HG03103 (cell line): ENCODE results near the gene VPS35L.

Source experiments
- ATAC-seq: cut with Tn5 transposase; IDR thresholded peaks from one replicate; pipeline ENCODE4 v1.9.1; 2021; ENCODE audit warnings: low read depth; ENCODE audit not compliant: unreplicated experiment

Gene VPS35L, protein sequence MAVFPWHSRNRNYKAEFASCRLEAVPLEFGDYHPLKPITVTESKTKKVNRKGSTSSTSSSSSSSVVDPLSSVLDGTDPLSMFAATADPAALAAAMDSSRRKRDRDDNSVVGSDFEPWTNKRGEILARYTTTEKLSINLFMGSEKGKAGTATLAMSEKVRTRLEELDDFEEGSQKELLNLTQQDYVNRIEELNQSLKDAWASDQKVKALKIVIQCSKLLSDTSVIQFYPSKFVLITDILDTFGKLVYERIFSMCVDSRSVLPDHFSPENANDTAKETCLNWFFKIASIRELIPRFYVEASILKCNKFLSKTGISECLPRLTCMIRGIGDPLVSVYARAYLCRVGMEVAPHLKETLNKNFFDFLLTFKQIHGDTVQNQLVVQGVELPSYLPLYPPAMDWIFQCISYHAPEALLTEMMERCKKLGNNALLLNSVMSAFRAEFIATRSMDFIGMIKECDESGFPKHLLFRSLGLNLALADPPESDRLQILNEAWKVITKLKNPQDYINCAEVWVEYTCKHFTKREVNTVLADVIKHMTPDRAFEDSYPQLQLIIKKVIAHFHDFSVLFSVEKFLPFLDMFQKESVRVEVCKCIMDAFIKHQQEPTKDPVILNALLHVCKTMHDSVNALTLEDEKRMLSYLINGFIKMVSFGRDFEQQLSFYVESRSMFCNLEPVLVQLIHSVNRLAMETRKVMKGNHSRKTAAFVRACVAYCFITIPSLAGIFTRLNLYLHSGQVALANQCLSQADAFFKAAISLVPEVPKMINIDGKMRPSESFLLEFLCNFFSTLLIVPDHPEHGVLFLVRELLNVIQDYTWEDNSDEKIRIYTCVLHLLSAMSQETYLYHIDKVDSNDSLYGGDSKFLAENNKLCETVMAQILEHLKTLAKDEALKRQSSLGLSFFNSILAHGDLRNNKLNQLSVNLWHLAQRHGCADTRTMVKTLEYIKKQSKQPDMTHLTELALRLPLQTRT

DNA sequence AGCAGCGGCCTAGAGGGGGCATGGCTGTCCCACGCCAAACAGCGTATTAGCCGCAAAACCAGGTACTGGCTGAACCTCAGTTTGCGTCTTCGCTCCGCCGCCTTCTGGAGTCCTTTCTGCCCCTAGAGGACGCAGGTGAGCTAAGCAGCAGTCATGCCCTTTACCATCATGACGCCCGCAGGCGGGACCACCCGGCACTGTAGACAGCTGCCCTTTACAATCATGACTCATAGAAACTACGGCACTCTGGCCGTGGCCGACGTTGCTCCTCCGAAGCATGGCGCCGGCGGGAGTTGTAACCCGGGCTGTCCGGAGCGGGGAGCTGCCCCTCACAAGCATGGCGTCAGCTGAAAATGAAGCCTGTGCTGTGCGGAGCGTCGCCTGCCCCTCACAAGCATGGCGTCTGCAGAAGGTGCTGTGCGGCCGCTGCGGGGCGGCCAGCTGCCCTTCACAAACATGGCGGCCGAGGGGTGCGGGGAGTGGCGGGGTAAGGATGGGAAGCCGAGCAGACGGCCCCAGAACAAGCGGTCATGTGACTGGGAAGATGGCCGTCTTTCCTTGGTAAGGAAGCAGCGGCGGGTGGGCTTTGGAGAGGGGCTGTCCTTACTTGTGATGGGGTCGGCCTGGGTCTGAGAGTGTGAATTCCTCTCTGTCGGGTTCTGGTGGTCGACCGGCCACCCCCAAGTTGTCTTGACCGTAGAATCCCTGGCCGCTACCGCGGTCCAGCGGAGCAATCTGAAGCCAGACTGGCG is at the start of gene VPS35L:
Gene VPS35L (plus strand): TSS at position 518 of the 752 bp plus-strand sequence. CDS start 27 bp downstream, at position 545.
- peak; percentile 95 for ATAC-seq

DNA sequence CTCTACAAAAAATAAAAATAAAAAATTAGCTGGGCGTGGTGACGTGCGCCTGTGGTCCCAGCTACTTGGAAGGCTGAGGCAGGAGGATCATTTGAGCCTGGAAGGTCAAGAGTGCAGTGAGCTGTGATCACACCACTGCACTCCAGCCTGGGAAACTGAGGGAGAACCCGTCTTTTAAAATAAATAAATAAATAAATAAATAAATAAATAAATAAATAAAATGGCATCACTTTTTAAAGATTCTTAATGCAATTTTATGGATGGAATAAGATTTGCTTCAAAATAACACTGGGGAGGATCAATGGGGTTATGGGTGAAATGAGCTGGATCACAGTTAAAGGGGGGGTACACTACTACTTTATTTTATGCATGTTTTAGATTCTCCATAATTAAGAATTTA is 48.5 kb upstream of the VPS35L start:
- ATAC-seq, result no peak

DNA sequence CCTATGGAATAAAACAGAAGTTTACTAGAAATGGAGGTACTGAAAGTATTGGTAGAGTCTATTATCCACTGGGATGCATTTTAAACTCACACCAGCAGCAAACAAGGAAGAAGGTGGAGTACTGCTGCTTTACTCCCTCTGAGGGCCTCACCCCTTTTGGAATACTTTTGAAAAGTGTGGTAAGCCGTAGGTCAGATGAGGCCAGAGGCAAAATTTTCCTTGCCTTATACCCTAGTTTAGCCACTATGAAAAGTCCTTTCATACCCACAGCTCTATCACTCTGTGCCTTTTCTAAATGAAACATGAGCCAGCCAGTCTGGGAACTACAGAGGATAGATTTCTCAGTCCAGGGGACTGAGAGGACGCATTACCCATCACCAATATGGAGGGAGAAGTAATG is 47.6 kb upstream of the VPS35L start:
- ATAC-seq, result no peak

DNA sequence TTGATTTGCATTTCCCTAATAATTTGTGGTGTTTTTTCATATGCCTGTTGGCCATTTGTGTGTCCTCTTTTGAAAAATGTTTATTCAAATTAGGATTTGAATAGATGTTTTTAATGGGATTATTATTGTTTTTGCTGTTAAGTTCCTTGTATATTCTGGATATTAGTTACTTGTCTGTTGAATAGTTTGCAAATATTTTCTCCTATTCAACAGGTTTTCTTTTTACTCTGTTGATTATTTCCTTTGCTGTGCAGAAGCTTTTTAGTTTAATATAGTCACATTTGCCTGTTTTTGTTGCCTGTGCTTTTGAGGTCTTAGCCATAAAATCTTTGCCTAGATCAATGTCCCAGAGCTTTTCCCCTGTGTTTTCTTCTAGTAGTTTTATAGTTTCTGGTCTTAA is 43.2 kb upstream of the VPS35L start:
- ATAC-seq, result no peak

DNA sequence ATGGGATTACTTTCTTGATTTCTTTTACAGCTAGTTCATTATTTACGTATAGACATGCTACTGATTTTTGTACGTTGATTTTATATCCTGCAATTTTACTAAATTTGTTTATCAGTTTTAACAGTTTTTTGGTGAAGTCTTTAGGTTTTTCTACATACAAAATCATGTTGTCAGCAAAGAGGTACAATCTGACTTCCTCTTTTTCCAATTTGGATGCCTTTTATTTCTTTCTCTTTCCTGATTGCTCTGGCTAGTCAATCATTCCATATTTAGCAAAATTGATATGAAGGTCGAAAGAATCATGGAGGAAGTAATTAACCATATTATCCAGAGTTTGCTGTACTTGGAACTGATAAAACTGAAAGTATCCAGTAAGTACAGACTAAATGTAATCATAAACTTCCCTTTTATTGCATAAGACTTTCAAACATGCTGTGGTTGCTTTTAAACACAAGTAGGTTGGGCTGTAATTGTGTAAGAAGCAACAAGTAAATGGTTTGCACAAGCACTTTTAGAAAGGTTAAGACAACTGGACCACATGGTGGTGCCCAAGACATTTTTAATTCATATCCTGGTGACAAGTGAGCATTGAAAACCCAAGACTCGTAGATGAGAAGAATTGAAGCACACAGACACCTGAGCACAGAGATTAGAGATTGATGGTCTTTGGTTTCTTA is 42.0 kb upstream of the VPS35L start:
- no peak for ATAC-seq

DNA sequence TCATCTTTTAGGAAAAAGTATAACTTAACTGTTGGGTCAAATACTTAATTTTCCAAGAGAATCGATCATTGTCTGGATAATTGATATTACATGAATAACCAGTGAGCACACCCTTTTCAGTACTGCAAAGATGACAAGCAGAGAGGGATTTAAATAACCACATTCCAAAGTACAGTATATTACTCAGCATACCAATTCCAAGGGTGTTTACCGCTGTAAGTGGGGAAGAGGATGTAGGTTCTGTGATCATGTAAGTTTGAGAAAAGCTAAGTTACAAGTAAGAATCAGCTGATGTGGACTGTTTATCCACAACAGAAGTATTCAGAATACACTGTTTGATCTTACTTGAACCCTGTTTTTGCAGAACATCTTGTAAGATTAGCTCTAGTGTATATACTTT is 39.7 kb upstream of the VPS35L start:
- no peak for ATAC-seq

DNA sequence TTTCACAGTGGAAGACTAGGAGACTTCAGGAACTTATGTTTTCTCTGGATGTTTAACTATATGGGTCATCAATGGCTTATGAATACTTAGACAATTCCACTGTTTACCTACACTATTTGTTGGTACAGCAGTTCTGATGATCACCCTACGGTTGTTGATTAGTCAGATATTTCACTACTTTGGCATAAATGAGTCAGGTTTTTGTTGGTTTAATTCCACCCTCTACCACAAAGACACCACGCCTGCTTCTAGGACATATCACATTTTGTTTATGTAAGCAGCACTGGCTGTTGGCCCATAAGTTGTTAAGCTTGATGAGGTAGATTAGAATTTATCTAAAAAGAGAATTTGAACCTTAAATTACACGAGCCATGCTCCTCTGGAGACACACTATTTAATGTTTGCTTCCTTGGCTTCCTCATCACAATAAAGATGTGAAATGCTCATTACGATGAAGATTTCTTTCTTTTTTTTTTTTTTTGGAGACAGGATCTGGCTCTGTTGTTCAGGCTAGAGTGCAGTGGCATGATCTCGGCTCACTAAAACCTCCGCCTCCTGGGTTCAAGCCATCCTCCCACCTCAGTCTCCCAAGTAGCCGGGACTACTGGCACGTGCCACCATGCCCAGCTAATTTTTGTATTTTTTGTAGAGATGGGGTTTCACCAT is 37.9 kb upstream of the VPS35L start:
- ATAC-seq, result no peak

DNA sequence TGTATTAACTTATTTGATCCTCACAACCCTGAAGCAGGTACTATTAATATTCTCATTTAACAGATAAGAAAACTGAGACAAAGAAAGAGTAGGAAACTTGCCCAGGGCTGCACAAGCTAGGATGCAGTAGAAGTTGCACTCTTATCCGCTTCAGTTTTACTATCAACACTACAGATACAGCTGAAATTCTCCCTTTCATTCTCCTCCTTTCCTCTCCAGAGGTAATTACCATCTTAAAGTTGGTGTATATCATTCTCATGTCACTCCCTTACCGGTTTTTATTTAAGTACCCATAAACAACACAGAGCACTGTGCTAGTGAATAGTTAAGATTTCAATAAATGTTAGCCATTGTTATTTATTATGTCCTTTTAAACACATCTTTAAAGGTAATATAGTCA is 37.1 kb upstream of the VPS35L start:
- no peak for ATAC-seq

DNA sequence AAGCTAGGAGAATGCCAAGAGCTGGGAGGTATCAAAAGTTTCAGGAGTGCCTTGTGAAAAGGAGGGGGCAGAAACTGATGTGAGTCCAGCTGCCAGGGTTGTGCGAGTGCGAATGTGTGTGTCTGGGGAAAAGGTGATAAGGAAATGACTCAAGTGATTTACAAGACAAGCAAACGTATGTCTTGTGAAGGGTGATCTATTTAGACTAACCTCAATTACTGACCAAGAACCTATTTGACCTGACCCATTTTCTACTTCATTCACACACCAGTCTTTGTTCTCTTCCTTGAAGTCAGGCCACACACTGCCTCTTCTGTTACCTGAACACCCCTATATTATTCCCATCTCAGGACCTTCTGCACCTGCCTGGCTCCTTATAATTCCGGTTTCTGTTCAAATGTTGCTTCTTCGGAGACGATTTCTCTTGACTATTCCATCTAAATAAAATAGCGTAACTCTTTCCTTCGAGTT is 34.6 kb upstream of the VPS35L start:
- ATAC-seq, result no peak

DNA sequence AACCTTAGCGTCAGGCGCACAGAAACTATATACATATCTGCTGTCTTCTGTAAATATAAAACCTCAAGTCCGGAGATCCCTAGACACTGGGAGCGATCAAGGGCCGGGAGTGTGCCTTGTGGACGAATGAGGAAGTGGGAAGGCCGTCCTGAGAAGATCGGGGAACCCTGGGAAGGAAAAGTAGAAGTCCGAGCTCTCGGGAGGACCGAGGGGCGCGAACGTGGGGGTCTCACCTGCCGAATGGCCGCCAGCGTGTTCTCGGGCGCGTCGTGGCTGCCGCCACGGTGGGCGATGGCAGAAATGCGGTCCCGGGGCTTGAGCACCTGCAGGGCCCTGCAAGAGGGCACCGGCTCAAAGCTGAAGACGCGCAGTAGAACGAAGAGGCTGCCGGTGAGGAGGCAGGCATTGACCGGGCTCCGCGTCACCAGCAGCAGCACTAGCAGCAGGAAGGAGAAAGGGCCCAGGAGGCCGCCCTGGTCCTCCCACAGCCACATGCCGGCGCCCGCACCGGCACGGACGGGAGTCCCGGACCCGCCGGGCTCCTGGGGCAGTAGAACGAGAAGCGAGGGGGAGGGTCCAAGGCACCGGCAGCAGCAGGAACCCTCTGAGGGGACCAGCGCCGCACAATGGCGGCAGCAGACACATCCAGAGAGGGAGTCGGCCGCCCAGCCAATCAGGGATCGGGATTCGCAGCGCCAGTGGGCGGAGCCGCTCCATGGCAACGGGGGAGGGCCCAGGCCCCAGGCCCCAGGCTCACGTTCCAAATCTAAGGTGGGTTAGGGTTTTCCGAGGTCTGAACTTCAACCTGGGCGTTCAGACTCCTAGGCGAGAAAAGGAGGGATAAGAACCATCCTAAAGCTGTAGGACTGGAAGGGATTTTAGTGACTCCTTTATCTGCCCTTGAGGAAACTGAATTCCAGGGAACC is 33.8 kb upstream of the VPS35L start, which contains the start of gene GDE1:
Gene GDE1 (minus strand): TSS at position 628 of the 926 bp plus-strand sequence. CDS start 134 bp downstream, at position 494.
- peak; percentile 68 for ATAC-seq

DNA sequence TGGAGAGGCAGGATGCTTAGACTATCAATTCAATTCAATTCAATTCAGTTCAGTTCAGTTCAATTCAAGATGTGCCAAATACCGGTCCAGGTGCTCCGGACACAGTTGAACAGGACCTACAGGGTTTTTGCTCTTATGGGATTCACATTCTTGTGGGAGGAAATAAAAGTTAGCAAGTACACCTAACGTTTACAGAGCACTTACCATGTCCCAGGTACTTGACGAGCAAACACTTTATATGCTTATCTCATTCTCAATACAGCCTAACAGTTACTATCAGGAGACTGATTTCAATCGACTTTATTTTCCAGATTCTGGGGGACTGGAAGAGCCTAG is 33.1 kb upstream of the VPS35L start:
- ATAC-seq, result no peak

DNA sequence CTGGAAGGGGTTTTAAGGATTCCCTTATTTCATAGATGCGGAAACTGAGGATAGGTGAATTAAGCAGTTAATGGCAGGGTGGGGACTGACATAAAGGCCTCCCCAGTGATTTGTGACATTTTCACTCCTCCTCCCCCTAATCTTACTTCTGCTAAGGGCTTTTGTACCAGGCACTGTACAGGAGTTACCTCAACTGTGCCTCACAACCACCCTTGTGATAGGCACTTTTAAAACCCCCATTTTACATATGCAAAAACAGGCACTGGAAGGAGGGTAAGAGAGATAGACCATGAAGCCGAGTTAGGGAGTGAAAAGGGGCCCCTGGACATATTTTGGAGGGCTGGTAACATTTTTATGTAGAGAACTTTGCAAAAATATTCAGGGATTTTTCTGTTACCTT is 32.7 kb upstream of the VPS35L start:
- no peak for ATAC-seq

DNA sequence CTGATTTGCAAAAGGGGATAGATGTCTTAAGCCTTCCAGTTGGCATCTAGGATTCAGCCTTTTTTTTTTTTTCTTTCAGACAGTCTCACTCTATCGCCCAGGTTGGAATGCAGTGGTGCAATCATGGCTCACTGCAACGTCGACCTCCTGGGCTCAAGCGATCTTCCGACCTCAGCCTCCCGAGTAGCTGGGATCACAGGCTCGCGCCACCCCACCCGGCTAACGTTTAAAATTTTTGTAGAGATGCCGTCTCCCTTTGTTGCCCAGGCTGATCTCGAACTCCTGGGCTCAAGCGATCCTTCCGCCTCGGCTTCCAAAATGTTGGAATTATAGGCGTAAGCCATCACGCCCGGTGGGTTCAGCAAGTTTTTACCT is 32.3 kb upstream of the VPS35L start:
- ATAC-seq, result no peak

DNA sequence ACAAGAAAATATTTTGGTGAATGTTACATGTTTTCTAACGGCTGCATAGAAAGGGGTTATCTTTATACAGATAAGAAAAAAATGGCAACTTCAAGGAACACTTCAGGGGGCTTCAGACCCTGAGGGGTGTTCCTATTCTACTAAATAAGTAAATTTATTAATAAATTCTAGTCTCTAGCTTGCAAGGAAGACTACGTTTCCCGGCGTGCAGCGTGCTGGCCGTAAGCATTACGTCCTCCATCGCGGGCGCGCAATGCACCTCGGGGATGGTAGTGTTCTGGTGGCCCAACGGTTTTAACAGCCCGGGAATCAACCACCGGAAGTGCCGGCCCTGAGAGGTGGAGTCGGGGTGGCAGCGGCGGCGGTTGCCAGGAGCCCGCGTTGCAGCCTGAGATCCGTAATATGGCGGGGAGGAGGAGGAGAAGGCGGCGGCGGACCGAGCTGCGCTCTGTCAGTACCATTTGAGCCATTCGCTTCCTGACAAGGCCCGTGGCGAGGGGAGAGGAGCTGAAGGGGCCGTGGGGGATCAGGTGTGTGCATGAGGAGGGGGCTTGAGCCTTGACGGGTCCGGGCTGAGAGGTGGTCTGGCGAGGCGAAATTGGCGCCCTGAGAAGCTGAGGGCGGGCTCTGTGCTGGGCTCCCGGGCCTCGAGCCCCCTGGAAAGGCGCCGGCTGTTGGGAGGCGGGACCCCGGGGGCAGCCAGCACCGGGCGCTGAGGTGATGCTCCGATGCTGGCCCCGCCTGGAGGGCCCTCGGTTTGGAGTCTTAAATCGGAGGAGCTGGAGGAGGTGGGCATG is 31.7 kb upstream of the VPS35L start, which contains the start of gene CCP110:
Gene CCP110 (plus strand): TSS at position 384 of the 797 bp plus-strand sequence. CDS start 3,940 bp downstream, outside the sequence.
- ATAC-seq, result peak; percentile 52

DNA sequence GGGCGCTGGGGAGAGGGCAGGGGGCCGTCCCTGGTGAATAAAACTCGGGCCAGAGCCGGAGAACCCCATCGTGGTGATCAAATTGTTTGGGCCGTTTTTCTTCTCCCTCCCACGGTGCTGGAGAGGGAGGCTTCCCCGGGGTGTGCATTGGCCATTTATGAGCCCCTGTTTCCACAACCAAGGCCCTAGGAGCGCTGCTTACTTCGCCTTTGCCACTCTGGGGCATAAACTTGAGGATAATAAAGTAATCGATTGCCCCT is 31.2 kb upstream of the VPS35L start:
- ATAC-seq, result no peak

DNA sequence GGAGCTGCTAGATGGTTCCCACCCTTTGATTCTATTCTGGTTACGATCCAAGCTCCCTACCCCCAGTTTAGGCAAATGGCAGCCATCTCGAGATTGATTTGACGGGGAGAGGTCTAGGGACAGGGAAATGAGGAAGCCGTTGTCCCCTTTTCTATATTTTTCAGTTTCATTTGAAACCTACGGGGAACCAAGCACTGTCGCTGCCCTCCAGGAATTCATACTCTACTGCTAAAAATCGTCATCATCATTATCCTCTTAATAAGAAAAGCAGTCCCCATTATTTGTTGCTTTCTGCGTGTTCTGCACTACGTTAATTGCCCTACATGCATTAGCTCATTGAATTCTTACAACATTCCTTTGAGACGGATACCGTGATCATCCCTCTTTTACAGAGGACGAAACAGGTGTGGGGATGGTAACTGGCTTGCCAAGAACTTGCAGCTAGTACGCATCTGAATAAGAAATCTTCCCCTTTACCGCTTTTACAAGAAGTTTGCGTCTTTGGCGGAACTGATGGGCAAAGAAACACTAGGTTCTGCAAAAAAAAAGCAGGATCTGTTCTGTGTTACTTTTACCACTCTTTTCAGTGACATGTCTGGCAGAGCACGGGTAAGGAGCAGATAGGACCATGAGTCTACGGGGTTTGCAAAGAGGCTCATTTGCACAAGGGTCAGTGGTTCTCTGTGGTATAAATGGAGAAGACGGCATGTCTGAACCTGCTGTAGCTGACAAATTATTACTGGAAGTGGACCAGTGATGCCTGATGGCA is 30.7 kb upstream of the VPS35L start:
- ATAC-seq, result no peak

DNA sequence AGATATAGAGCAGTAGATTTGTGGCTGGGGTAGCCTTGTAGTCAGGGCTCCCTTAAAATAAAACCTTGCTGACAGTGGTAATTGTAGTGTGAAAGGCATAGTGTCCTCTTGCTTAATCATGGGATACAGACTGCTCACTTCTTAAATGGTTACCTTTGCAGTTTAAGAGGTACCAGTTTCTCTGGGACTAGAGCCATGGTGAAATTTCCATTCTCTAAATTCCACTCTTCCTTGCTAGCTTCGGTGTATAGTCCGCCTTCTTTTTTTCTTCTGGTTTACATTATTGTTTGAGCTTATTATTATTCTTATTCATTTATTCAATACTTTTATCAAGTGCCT is 30.1 kb upstream of the VPS35L start:
- no peak for ATAC-seq
